GM23248 (cell line): Measurements from ENCODE around the gene KCNMA1. TPM values are rescaled to one million over a fixed set of nuclear protein-coding genes. Genes with fewer than 3 reads are reported as not detected.

ENCODE experiments used
- DNase-seq: peaks from one replicate; pipeline ENCODE4 v3.0.0-alpha.2; 2015
- H2AFZ ChIP-seq: fragments of 200-600 bp; sonication (generic); 2 replicates; pipeline ENCODE4 v1.6.1; 2016; ENCODE audit warnings: antibody characterized with exemption
- H3F3A ChIP-seq: fragments of 200-600 bp; sonication (generic); 2 replicates; pipeline ENCODE4 v1.6.1; 2016; ENCODE audit warnings: mild to moderate bottlenecking, antibody characterized with exemption, mixed run types; ENCODE audit not compliant: insufficient read depth
- H3K27ac ChIP-seq: fragments of 200-600 bp; sonication (generic); 2 replicates; pipeline ENCODE4 v1.5.1; 2016; ENCODE audit warnings: mild to moderate bottlenecking
- H3K27me3 ChIP-seq: fragments of 200-600 bp; sonication (generic); replicated peaks from 2 replicates; pipeline ENCODE4 v1.6.1; 2016; ENCODE audit warnings: mild to moderate bottlenecking; ENCODE audit not compliant: insufficient read depth
- H3K36me3 ChIP-seq: fragments of 200-600 bp; sonication (generic); 2 replicates; pipeline ENCODE4 v1.6.1; 2016; ENCODE audit warnings: low read depth, mild to moderate bottlenecking
- H3K4me1 ChIP-seq: fragments of 200-600 bp; sonication (generic); 2 replicates; pipeline ENCODE4 v1.6.1; 2016; ENCODE audit warnings: mild to moderate bottlenecking; ENCODE audit not compliant: insufficient read depth
- H3K4me2 ChIP-seq: fragments of 200-600 bp; sonication (generic); one replicate; pipeline ENCODE4 v1.6.1; 2016; ENCODE audit warnings: mild to moderate bottlenecking; ENCODE audit not compliant: unreplicated experiment
- H3K4me3 ChIP-seq: fragments of 200-600 bp; sonication (generic); 2 replicates; pipeline ENCODE4 v1.5.1; 2016; ENCODE audit warnings: mild to moderate bottlenecking
- H3K79me2 ChIP-seq: fragments of 200-600 bp; sonication (generic); 2 replicates; pipeline ENCODE4 v1.6.1; 2016; ENCODE audit warnings: mild to moderate bottlenecking; ENCODE audit not compliant: insufficient read depth
- H3K9ac ChIP-seq: fragments of 200-600 bp; sonication (generic); 2 replicates; pipeline ENCODE4 v1.6.1; 2016; ENCODE audit warnings: mild to moderate bottlenecking
- H3K9me2 ChIP-seq: fragments of 200-600 bp; sonication (generic); 2 replicates; pipeline ENCODE4 v1.6.1; 2016; ENCODE audit warnings: mixed run types, mild to moderate bottlenecking, moderate library complexity; ENCODE audit not compliant: insufficient read depth
- H3K9me3 ChIP-seq: fragments of 200-600 bp; sonication (generic); one replicate; pipeline ENCODE4 v1.6.1; 2017; ENCODE audit warnings: low read depth
- H4K20me1 ChIP-seq: fragments of 200-600 bp; sonication (generic); 2 replicates; pipeline ENCODE4 v1.6.0; 2016; ENCODE audit not compliant: insufficient read depth
- EZH2 ChIP-seq: fragments of 200-600 bp; sonication (generic); IDR thresholded peaks from 2 replicates; pipeline ENCODE4 v1.6.1; 2018; ENCODE audit warnings: antibody characterized with exemption, mild to moderate bottlenecking; ENCODE audit not compliant: insufficient read depth, poor library complexity, severe bottlenecking
- EZH2phosphoT487 ChIP-seq: fragments of 200-600 bp; sonication (generic); IDR thresholded peaks from 2 replicates; pipeline ENCODE4 v1.6.1; 2018; ENCODE audit warnings: antibody characterized with exemption, moderate library complexity, mild to moderate bottlenecking, low read depth; ENCODE audit not compliant: insufficient read depth
- WGBS, 2 experiments: methylation state at CpG; one replicate each; pipeline ENCODE4 v1.1.6; 2015 to 2017; ENCODE audit warnings: low lambda C conversion rate in 2 of 2, low coverage in 1 of 2; ENCODE audit errors: missing lambda C conversion rate in 2 of 2; 5-methylcytosine and 5-hydroxymethylcytosine counted together
- in situ Hi-C: fragments of 300-500 bp; cut with MboI; formaldehyde crosslinking; loops from 2 replicates; pipeline ENCODE4 v1.15.0; 2020
- polyA plus RNA-seq: library from polyadenylated mRNA; unstranded; fragments of >200 nt; fragmentation: Nextera tagmentation; extraction: Ambion mirVana; gene quantifications from 2 replicates; pipeline ENCODE4 v1.2.1, GENCODE V29; 2016
- total RNA-seq: library from RNA; depleted of rRNA; stranded (reverse); fragments of >200 nt; shearing (Covaris generic); gene quantifications from 2 replicates; pipeline ENCODE4 v1.2.3, GENCODE V29; 2014

The KCNMA1 gene
- total and polyA plus RNA-seq, 2 experiments from 2014 or later, result 14.2 to 25.1 TPM

DNA sequence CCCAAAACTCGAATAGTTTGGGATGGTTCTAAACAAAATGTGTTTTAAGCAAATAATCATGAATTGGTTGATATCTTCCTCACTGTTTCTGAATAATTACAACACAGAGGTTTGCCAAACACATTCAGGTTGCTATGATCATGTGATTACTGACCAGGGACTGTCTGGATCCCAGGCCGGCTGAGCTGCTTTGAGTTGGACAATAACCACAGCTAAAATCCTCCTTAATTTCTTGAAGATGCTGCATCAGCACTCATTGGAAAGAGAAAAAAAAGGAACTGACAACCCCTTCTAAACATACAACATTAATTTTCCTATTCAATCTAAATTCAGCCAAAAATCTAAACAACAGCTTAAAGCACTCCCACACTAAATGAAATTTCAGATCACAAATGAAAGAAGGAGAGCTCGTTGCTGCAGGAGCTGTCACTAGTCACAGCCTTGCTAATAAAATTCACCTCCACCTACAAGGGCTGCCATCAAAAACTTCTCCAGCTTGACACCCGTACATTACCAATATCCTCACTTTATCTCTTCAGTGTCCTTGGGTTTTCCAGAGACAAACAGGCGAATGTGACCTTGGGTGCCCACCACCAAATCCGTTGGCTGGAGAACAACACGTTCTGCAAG is 560.2 kb downstream of the KCNMA1 start:
- Histone ChIP-seq H3K4me2 (no peak overlapping the region), H3K27me3 (no peaks in the 10 kb centered on the region), H4K20me1 (no peaks in the 10 kb centered on the region), H3K36me3 (no peaks in the 10 kb centered on the region), H2AFZ (no peak overlapping the region), H3K27ac (no peak overlapping the region), H3K4me3 (no peak overlapping the region), H3K9me2 (no peaks in the 10 kb centered on the region), H3K79me2 (no peaks in the 10 kb centered on the region), H3K9me3 (no peaks in the 10 kb centered on the region), H3K4me1 (no peaks in the 10 kb centered on the region), H3F3A (no peaks in the 10 kb centered on the region), H3K9ac (no peak overlapping the region)
- 56 to 58% methylated on average over 7 of the region's 7 CpGs for WGBS, 2 experiments
- in situ Hi-C loops, result no loop called here
- no peak for DNase-seq
- TF ChIP-seq EZH2phosphoT487 (no peak), EZH2 (no peak)

DNA sequence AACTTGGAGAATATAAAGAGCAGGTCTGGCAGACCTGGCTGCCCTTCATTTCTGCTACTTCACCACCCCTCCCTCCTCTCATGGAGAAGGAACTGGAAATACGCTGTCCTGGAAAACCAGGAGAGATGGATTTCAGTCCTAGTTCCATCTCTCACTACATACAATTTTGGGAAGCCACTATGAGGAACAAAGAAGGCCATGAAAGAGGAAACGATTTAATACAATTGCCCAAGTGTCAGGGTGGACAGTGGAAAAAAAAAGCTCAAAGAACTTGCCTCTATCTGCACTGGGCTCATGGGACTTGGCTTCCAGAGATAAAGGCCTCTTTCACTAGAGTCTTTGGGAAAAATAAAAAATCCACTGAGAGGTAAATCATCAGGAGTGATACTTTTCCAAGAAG is 561.7 kb downstream of the KCNMA1 start:
- no peaks in the 10 kb centered on the region for H3K79me2 ChIP-seq
- H3K9me2 ChIP-seq, result no peaks in the 10 kb centered on the region
- WGBS, 2 experiments, result 63 to 69% methylated on average over 2 of the region's 2 CpGs
- no peaks in the 10 kb centered on the region for H3K36me3 ChIP-seq
- H3K4me3 ChIP-seq, result no peak overlapping the region
- in situ Hi-C loops, result no loop called here
- no peaks in the 10 kb centered on the region for H4K20me1 ChIP-seq
- no peaks in the 10 kb centered on the region for H3K27me3 ChIP-seq
- no peak for DNase-seq
- no peaks in the 10 kb centered on the region for H3K4me1 ChIP-seq
- no peak overlapping the region for H3K9ac ChIP-seq
- no peak overlapping the region for H3K4me2 ChIP-seq
- TF ChIP-seq EZH2phosphoT487 (no peak), EZH2 (no peak)
- no peak overlapping the region for H2AFZ ChIP-seq
- H3K27ac ChIP-seq, result no peak overlapping the region
- H3K9me3 ChIP-seq, result no peaks in the 10 kb centered on the region
- no peaks in the 10 kb centered on the region for H3F3A ChIP-seq

DNA sequence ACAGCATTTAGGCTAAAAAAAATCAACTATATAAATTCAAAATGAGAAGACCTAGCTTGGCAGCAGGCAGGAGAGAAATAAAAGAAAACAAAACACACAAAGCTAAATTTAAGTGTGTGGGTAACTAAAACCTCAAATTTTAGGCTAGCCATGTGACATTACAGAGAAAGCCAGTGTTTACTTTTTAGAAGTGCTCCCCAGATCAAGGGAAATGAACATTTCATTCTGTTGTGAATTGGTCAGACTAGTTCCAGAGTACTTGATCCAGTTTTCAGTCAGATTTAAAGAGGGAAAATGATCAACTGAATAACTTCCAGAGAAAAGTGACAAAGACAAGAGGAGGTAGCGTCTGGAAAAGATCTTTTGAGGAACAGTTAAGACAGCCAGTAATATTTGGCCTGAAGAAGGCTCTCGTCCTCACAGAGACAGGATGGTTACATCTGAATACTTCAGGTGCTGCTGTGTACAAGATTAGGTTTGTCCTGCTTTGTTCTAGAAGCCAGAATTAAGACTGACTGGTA is 563.4 kb downstream of the KCNMA1 start:
- 97 to 98% methylated on average over 2 of the region's 2 CpGs for WGBS, 2 experiments
- H3K36me3 ChIP-seq, result no peaks in the 10 kb centered on the region
- H3F3A ChIP-seq, result no peaks in the 10 kb centered on the region

DNA sequence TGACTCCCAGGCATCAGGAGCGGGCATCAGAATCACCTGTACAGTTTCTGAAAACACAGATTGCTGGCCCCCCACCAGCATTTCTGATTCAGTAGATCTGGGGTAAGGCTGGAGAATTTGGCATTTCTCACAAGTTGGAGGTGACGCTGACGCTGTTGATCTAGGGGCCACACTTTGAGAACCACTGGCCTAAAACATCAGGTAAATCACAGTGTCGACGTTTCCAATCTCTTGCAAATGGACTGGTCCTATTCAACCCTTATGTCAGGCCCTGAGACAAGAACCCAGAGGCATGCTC is 564.0 kb downstream of the KCNMA1 start:
- H3K27ac ChIP-seq, result no peak overlapping the region
- no peaks in the 10 kb centered on the region for H3F3A ChIP-seq
- no peak overlapping the region for H2AFZ ChIP-seq
- H3K79me2 ChIP-seq, result no peaks in the 10 kb centered on the region
- H3K9me3 ChIP-seq, result no peaks in the 10 kb centered on the region
- H3K36me3 ChIP-seq, result no peaks in the 10 kb centered on the region
- H3K4me1 ChIP-seq, result no peaks in the 10 kb centered on the region
- no peak overlapping the region for H3K9ac ChIP-seq
- no peak for DNase-seq
- H3K4me2 ChIP-seq, result no peak overlapping the region
- no peaks in the 10 kb centered on the region for H4K20me1 ChIP-seq
- no peak overlapping the region for H3K4me3 ChIP-seq
- no peaks in the 10 kb centered on the region for H3K9me2 ChIP-seq
- TF ChIP-seq EZH2 (no peak), EZH2phosphoT487 (no peak)
- 81 to 82% methylated on average over 5 of the region's 5 CpGs for WGBS, 2 experiments
- in situ Hi-C loops, result no loop called here
- no peaks in the 10 kb centered on the region for H3K27me3 ChIP-seq

More for the DNA sequence above, 563.4 kb downstream of the KCNMA1 start:
- Histone ChIP-seq H3K4me2 (no peak overlapping the region), H3K79me2 (no peaks in the 10 kb centered on the region), H3K4me3 (no peak overlapping the region), H3K27ac (no peak overlapping the region), H3K9me3 (no peaks in the 10 kb centered on the region), H3K9ac (no peak overlapping the region), H3K27me3 (no peaks in the 10 kb centered on the region), H3K9me2 (no peaks in the 10 kb centered on the region), H2AFZ (no peak overlapping the region), H4K20me1 (no peaks in the 10 kb centered on the region), H3K4me1 (no peaks in the 10 kb centered on the region)
- DNase-seq, result no peak
- TF ChIP-seq EZH2phosphoT487 (no peak), EZH2 (no peak)
- in situ Hi-C loops, result no loop called here
